ENCODE measurements around the gene PIM2. TPM values are rescaled to one million over a fixed set of nuclear protein-coding genes. Genes with fewer than 3 reads are reported as not detected.

Gene PIM2
- total and polyA plus RNA-seq, 9 of the 15 experiments (the other 6 are each of a cell fraction or from before 2014, with no cell fraction given): 67.6 to 191 (median 108) TPM

- peaks cover 3% of the 10 kb centered on the region for H3K9me1 ChIP-seq (ENCODE audit: control insufficient read depth, insufficient read depth, low read length)
- peak overlapping the region; percentile 95 to 96 for H3K9ac ChIP-seq (ENCODE audit: insufficient read depth in 1 of 2, low read depth in 2 of 2, low read length in 2 of 2)
- H3K79me2 ChIP-seq (ENCODE audit: control insufficient read depth, insufficient read depth, low read length): peaks cover 72% of the 10 kb centered on the region
- peak in 1 of 4 experiments; percentile 42 for DNase-seq (ENCODE audit: extremely low read depth in 1 of 4, low spot score in 3 of 4)
- CTCF ChIA-PET (ENCODE audit: low intra/inter-chr PET ratio): interaction anchor here (0.6 kb wide), 1 partner anchor 384 kb away, joined by 4 read pairs; no protein-coding TSS in a partner anchor
- POLR2A ChIA-PET: interaction anchor here (0.6 to 2.5 kb wide), 4 partner anchors 15 to 234 kb away, joined by 3 to 10 read pairs (median 4); no protein-coding TSS in a partner anchor
- no peak for FAIRE-seq
- peaks cover 12% of the 10 kb centered on the region; the same call in 1 of the 2 replicates for H4K20me1 ChIP-seq (replicated peaks; ENCODE audit: control insufficient read depth, insufficient read depth, low read length)
- in situ Hi-C loops (cut with MboI): no loop called here
- H3K9me3 ChIP-seq (replicated peaks; ENCODE audit: control insufficient read depth, insufficient read depth, low read depth, low read length): no peaks in the 10 kb centered on the region
- intact Hi-C loops (cut with micrococcal nuclease): loop anchor here (2.0 to 10.0 kb wide), 3 partner anchors 45 to 218 kb away; partner anchors contain the start of genes GRIPAP1 and PLP2
- no TSS peak for BruUV-seq (replicated peaks)
- no peaks in the 10 kb centered on the region; a peak in 1 of 5 replicates for H3K27me3 ChIP-seq (ENCODE audit: control insufficient read depth in 2 of 2, insufficient read depth in 2 of 2, low read length in 2 of 2)
- peak overlapping the region; percentile 98 for H3K27ac ChIP-seq (ENCODE audit: extremely low read depth, low read depth, low read length)
- WGBS (ENCODE audit: insufficient coverage, low coverage, missing lambda C conversion rate): under 1% methylated on average over 25 of the region's 61 CpGs
- H3K36me3 ChIP-seq (ENCODE audit: control insufficient read depth, insufficient read depth, low read length): peaks cover 49% of the 10 kb centered on the region
- peaks cover 23 to 53% of the 10 kb centered on the region in 2 experiments for H3K4me1 ChIP-seq (replicated peaks in 1 of 2; ENCODE audit: control insufficient read depth in 2 of 2, insufficient read depth in 2 of 2, low read length in 2 of 2)
- ATAC-seq: no peak
- no peak overlapping the region for H2AFZ ChIP-seq (ENCODE audit: low read depth, low read length)
- H3K4me3 ChIP-seq: peak overlapping the region; percentile 84
- H3K4me2 ChIP-seq (ENCODE audit: insufficient read depth, low read length): peak overlapping the region; percentile 95
- no peak for TF ChIP-seq SNIP1 (IDR thresholded peaks at IDR 0.05; ENCODE audit: low read depth)
- TF ChIP-seq SMARCA4 (IDR thresholded peaks at IDR 0.05): no peak
- no peak for TF ChIP-seq MEIS2 (IDR thresholded peaks at IDR 0.05; ENCODE audit: partially characterized antibody)
- TF ChIP-seq PRDM10 (IDR thresholded peaks at IDR 0.05; ENCODE audit: partially characterized antibody): peak; percentile 53
- no peak for TF ChIP-seq EZH2 (IDR thresholded peaks at IDR 0.05; ENCODE audit: borderline replicate concordance, low read depth, low read length)
- TF ChIP-seq HNRNPL (IDR thresholded peaks at IDR 0.05; ENCODE audit: low read depth, low read length): 0 out of 2 replicates have a peak, but pooled peaks have one; percentile 37
- TF ChIP-seq PCBP2 (IDR thresholded peaks at IDR 0.05; ENCODE audit: low read depth, low read length, poor library complexity, severe bottlenecking): no peak
- no peak for TF ChIP-seq FIP1L1 (IDR thresholded peaks at IDR 0.05; ENCODE audit: low read depth, low read length, poor library complexity, severe bottlenecking)
- TF ChIP-seq ZNF12 (CRISPR knock-in tag; IDR thresholded peaks at IDR 0.05): peak; percentile 56; the same call in 1 of the 2 replicates
- peak; percentile 61 for TF ChIP-seq KDM5B (IDR thresholded peaks at IDR 0.05; ENCODE audit: insufficient replicate concordance, low read depth, low read length)
- no peak for TF ChIP-seq BRF1 (IDR thresholded peaks at IDR 0.05; ENCODE audit: borderline replicate concordance, extremely low read depth, insufficient read length)
- no peak for TF ChIP-seq ARID3A (IDR thresholded peaks at IDR 0.05; ENCODE audit: borderline replicate concordance, low read depth, low read length)
- TF ChIP-seq SIN3A (IDR thresholded peaks at IDR 0.05; ENCODE audit: borderline replicate concordance in 2 of 2, control insufficient read depth in 1 of 2, low read depth in 2 of 2, low read length in 2 of 2): 0 out of 4 replicates have a peak, but pooled peaks of 1 of the 2 experiments have one; percentile 6
- TF ChIP-seq PHF8 (IDR thresholded peaks at IDR 0.05; ENCODE audit: borderline replicate concordance, low read length): peak; percentile 14; the same call in 1 of the 2 replicates
- TF ChIP-seq NFE2L1 (tag; IDR thresholded peaks at IDR 0.05; ENCODE audit: borderline replicate concordance, low read depth): no peak
These were observed 38.0 kb upstream of the PIM2 start for GRCh38 chrX:48956728-48957414.

All from K562 (cell line).